ENCODE results near the gene REEP3.

The REEP3 gene

DNA sequence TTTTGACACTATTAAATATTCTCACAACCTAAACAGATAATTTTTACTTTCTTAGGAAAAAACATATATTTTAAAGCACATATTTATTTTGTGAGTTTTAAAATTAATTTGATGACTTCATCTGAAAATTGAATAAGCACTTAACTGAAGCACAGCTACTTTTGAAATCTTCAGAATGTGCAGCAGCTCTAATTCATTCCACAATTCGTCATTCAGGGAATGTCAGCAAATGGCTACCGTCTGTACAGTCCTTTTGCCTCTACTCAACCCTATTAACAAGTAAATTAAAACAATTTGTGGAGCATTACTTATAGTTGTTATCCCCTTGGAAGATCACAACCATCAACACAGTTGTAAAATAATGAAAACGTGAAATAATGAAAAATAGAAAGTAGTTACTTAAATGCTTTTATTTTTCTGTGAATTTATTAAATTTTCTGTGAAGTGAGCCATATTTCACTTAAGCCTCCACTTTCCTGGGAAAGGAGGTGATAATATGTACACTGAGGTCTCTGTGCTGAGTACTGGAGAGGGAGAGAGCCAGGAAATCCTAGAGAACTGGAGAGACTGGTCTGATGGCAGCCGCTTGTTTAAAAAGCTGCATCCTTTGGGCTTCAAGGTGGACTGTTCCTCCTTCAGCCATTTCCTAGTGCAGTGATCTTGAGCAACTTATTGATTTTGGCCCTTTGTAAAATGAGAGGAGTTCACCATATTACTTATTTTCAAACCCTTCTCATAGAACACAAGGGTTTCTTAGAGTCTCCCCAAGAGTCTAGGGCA, 70.6 kb downstream of the REEP3 start:
- no peak for DNase-seq

GRCh38 chr10:63593576-63593975, 72.4 kb downstream of the REEP3 start:
- no peak for DNase-seq

DNA sequence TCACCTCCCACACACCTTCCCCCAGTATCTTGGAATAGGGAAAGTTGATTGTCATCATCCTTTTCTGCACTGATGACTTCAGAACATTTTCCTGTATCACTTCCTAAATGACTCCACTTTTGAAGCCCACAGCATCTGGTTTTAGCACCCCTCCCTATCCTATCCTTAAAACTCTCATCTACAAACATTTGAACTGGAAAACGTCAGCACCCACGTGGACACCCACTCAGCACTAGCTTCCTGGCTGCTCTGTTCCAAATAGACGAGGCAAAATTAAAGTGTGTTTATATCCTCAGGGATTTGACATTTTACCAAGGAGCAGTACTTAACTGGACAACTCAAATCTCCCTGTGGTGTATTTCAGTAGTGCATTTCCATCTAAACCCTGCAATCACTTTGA, 73.9 kb downstream of the REEP3 start:
- no peak for DNase-seq

GRCh38 chr10:63596924-63597323, 75.7 kb downstream of the REEP3 start:
- DNase-seq, result no peak

- no peak for DNase-seq
These were observed 79.3 kb downstream of the REEP3 start for GRCh38 chr10:63600540-63600939.

GRCh38 chr10:63603709-63604445, 82.7 kb downstream of the REEP3 start:
- DNase-seq, result no peak

DNA sequence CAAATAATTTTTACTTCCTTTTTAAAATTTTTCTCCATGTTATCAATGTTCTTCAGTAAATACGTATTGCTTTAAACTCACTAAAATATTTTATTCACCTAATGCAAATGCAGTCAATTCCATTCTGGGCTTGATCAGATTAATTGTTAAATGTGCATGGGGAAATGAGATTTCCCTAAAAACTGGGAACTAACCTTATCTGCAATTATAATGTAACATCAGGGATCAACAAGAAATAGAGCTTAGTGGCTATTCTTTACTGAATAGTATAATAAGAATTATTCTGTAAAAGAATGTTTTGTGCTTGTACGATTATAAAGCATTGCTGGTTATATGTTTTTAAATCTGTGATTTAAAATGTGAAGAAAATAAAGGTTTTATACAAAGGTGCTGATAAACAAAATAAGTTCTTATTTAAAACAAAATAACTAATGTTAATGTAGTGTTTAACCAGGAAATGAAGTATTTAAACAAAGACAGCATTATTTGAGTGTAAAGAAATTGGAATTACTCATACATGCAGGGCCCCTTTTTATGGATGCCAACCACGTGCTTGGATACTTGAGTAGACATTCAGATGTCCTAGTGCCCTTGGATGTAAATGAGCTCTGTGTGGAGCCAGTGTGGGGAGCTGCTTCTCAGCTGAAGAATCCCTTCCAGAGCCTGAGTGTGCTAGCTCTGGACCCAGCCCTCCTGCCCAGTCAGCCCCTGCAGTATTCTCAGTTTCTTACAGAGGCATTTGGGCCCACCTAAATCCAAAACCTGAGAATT, 84.2 kb downstream of the REEP3 start:
- no peak for DNase-seq

- DNase-seq, result no peak
These were observed 87.3 kb downstream of the REEP3 start for GRCh38 chr10:63608511-63608910.

GRCh38 chr10:63611078-63611477, 89.9 kb downstream of the REEP3 start:
- no peak for DNase-seq

GRCh38 chr10:63614371-63614891, 93.2 kb downstream of the REEP3 start:
- DNase-seq, result no peak

DNA sequence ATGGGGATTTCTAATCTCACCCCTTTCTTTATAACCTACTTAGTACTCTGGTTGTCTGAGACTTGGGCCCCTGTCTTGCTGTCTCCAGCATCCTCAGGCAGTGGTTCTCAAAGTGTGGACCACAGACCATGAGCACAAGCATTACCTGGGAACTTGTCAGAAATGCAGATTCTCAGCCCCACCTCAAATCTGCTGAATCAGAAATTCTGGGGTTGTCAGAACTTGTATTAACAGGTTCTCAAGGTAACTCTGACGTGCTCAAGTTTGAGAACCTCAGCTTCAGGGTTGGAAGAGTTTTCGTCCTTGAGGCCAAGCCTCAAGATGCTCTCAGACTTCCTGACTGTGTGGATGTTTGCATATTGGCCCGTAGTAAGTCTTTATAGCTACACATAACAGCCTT, 97.4 kb downstream of the REEP3 start:
- no peak for DNase-seq

- DNase-seq, result no peak
These were observed 98.2 kb downstream of the REEP3 start for GRCh38 chr10:63619426-63619825.

- no peak for DNase-seq
These were observed 100.9 kb downstream of the REEP3 start for GRCh38 chr10:63622097-63622496.

- no peak for DNase-seq
These were observed 103.5 kb downstream of the REEP3 start for GRCh38 chr10:63624701-63625100.

GRCh38 chr10:63627396-63627795, 106.2 kb downstream of the REEP3 start:
- DNase-seq, result no peak

DNA sequence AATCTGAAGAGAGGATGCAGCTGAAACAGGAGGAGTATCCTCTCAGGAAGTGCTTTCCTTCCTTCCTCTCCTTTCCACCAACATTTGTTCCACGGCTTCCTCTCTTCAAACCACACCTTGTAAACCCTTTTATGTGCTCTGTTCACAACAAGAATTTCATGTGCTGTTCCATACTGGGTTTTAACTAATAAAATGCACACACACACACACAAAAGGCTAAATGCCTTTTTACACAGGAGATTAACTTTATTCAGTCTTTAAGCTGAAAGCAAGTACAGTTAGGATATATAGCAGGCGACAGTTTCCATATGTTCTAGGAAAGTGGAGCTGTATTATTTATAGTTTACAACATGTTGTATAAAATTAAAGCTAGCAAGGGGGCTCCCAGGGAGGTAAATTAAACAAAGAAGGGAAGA, 106.7 kb downstream of the REEP3 start:
- DNase-seq, result no peak

DNA sequence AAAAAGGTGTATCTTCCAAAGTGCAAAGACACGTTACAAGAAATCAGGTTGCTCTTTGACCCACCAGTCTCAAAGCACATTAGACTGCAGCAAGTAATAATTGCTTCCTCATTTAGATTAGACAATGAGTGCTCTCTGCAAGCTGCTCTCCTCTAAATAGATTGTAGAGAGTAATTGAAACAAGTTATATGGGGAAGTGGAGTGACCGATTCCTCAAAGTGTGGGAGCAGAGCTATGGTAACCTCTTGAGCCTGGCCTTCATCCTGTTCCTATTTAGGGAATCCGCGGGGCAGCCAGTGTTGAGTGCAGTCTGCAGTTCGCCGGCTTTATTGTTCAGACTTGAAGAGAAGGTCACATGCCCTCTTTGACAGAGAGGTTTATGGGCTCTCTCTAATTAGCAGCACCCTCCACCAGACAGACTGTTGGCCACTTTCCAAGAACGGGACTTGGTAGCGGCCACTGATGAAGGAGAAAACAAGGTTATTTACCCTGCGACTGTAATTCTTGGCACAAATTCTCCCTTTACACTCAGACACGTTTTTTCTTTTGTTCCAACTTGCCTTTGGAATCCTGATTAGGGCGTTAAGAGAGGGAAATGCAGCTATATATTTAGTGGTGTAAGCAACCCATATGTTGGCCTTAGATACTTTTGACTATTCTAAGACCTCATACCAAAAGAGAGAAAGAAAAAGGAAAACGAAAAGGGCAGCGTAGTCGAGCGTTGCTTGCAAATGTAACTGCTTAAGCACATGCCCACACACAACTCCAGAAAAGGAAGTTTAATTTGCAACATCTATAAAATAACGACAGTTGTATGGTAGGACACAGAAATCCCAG, 107.5 kb downstream of the REEP3 start:
- peak; percentile 11 for DNase-seq

DNA sequence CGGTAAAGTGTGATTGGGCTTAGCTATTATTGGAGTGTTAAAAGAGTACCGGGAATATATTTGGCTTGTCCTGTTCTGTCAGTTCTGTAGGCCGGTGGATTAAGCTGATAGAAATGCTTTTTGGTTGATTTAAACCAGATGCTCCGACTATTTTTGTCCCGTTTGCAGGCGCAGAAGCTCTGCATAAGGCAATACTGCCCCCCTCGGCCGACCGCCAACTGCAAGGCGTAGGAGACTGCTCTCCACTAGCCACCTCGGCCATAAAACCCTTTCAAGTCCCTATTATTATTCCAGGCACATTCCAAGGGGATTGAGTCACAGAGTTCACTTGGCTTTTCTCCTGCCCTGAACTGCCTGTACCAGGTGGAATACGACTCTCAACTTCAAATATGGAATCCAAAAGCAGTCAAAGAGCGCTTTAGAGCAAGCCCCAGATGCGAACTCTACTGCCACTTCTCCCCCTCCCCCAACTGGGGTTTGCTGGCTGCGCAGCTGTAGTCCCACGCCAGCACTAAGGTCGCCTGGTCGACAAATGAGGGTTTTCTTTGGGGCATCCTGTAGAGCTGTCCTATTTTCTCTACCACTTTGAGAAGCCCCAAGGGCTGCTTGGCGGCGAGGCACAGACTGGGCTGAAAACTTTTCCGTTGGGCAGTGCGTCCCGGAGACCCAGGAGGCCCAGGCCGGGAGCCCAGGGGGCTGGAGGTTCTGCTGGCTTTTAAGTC, 108.3 kb downstream of the REEP3 start:
- DNase-seq, result peak; percentile 83

GRCh38 chr10:63630085-63630930, 109.1 kb downstream of the REEP3 start:
- DNase-seq, result peak; percentile 89

DNA sequence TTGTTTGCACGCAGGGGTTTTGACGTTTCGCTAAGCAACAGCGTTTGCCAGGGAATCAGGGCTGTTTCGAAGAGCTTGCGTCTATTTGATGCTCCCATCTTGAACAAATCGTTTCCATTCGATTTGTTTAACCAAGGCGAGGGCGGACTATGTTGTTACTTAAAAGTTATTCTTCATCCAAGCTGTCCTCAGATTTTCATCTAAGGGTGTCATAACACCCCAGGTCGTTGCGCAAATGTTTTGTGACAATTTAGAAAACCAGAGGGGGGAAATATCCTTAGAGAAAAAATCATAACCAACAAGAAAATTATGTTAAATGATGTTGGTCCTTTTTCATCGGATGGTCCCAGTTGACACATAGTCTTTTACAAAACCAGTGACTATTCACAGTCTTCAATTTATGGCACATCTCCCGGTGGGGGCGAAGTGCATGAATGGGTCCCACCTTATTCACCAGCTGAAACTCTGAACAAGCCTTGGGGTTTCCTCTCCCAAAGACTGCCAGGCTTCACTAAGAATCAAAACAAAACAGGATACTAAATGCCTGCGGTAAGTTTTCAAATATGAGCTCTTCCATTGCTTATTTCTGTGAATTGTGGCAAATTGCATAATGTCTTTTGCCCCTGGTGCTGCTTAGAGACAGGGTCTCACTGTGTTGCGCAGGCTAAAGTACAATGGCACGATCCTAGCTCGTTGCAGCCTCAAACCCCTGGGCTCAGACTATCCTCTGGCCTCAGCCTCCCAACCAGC, 109.9 kb downstream of the REEP3 start:
- DNase-seq, result no peak
